NCI-H2171 (cell line): ENCODE data around the gene C16orf86.

Source experiments
- DNase-seq: peaks from one replicate; lab custom pipeline; 2025; lab: John Stamatoyannopoulos, UW

C16orf86 gene

GRCh38 chr16:67667453-67667816 lies 821 bp downstream of the C16orf86 start:
- no peak for DNase-seq

GRCh38 chr16:67667817-67668494 lies 1.3 kb downstream of the C16orf86 start:
- DNase-seq, result peak; percentile 91

- no peak for DNase-seq
These were observed 2.0 kb downstream of the C16orf86 start for GRCh38 chr16:67668495-67669157.

GRCh38 chr16:67669499-67670101 lies 3.0 kb downstream of the C16orf86 start:
- no peak for DNase-seq

GRCh38 chr16:67672306-67672705 lies 5.7 kb downstream of the C16orf86 start:
- DNase-seq, result no peak

- DNase-seq, result no peak
These were observed 6.4 kb downstream of the C16orf86 start for GRCh38 chr16:67672739-67673662.

- DNase-seq, result no peak
These were observed 7.3 kb downstream of the C16orf86 start for GRCh38 chr16:67673712-67674580.

- DNase-seq, result no peak
These were observed 8.4 kb downstream of the C16orf86 start for GRCh38 chr16:67674851-67675578.

GRCh38 chr16:67675579-67675935 lies 8.9 kb downstream of the C16orf86 start:
- no peak for DNase-seq

GRCh38 chr16:67675999-67676398 lies 9.4 kb downstream of the C16orf86 start:
- DNase-seq, result no peak

GRCh38 chr16:67676516-67676915 lies 9.9 kb downstream of the C16orf86 start:
- no peak for DNase-seq

- no peak for DNase-seq
These were observed 10.3 kb downstream of the C16orf86 start for GRCh38 chr16:67676939-67677338.

GRCh38 chr16:67677712-67678111 lies 11.1 kb downstream of the C16orf86 start:
- no peak for DNase-seq

- DNase-seq, result no peak
These were observed 11.9 kb downstream of the C16orf86 start for GRCh38 chr16:67678354-67679023.

GRCh38 chr16:67679935-67680897 lies 13.6 kb downstream of the C16orf86 start:
- DNase-seq, result no peak

GRCh38 chr16:67683767-67684166 lies 17.2 kb downstream of the C16orf86 start:
- no peak for DNase-seq

- no peak for DNase-seq
These were observed 18.9 kb downstream of the C16orf86 start for GRCh38 chr16:67685388-67686112.
